GM12878 (cell line): ENCODE measurements around the gene LEUTX.

ENCODE experiments used
- CHD2 ChIP-seq: IDR thresholded peaks from 2 replicates; pipeline ENCODE4 v1.6.1; 2011; ENCODE audit warnings: low read depth, low read length, improper control_type of control experiment, borderline replicate concordance
- E2F4 ChIP-seq: IDR thresholded peaks from 2 replicates; pipeline ENCODE4 v1.6.1; 2012; ENCODE audit warnings: low read depth, low read length, improper control_type of control experiment
- EED ChIP-seq: sonication (generic); IDR thresholded peaks from 2 replicates; pipeline ENCODE4 v1.6.1; 2016; ENCODE audit warnings: antibody characterized with exemption, low read depth
- EZH2 ChIP-seq: IDR thresholded peaks from 2 replicates; pipeline ENCODE4 v1.6.1; 2012; ENCODE audit warnings: low read depth, mild to moderate bottlenecking, control low read depth, inconsistent platforms, low read length, borderline replicate concordance; ENCODE audit not compliant: control insufficient read depth
- FOS ChIP-seq: IDR thresholded peaks from 3 replicates; pipeline ENCODE4 v1.6.1; 2011; ENCODE audit warnings: borderline replicate concordance; ENCODE audit not compliant: insufficient read length; ENCODE audit errors: extremely low read depth
- FOXM1 ChIP-seq: IDR thresholded peaks from 2 replicates; pipeline ENCODE4 v1.6.1; 2012; ENCODE audit warnings: low read depth, mild to moderate bottlenecking, inconsistent platforms, low read length, moderate library complexity
- KDM1A ChIP-seq: fragments of 200-600 bp; sonication (generic); IDR thresholded peaks from 2 replicates; pipeline ENCODE4 v1.6.1; 2016; ENCODE audit warnings: borderline replicate concordance
- RAD21 ChIP-seq: IDR thresholded peaks from 2 replicates; pipeline ENCODE4 v1.6.1; 2011; ENCODE audit warnings: mild to moderate bottlenecking, low read depth, low read length, moderate library complexity; ENCODE audit not compliant: insufficient read depth
- SP1 ChIP-seq: IDR thresholded peaks from one replicate; pipeline ENCODE4 v1.6.1; 2011; ENCODE audit warnings: low read depth, low read length
- SUZ12 ChIP-seq: fragments of 200-600 bp; sonication (generic); IDR thresholded peaks from one replicate; pipeline ENCODE4 v1.6.1; 2018; ENCODE audit warnings: antibody characterized with exemption, mild to moderate bottlenecking; ENCODE audit not compliant: unreplicated experiment
- TARDBP ChIP-seq: IDR thresholded peaks from 2 replicates; pipeline ENCODE4 v1.6.1; 2016; ENCODE audit warnings: borderline replicate concordance
- YBX1 ChIP-seq: fragments of 450-650 bp; IDR thresholded peaks from 2 replicates; pipeline ENCODE4 v1.6.1; 2016; ENCODE audit warnings: antibody characterized with exemption

DNA sequence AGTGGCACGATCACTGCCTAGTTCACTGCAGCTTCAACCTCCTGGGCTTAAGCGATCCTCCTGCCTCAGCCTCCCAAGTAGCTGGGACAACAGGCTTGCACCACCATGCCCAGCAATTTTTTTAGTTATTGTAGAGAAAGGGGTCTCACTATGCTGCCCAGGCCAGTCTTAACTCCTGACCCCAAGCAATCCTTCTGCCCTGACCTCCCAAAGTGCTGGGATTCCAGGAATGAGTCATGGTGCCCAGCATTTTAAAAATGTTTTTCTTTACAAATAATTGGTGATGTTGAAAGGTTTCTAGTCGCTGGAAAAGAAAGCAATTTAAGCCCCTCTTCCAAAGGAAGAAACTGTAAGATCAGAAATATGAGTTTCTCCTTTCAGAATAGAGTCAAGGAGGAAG lies 35.9 kb downstream of the LEUTX start:
- TF ChIP-seq RAD21, result no peak
- TF ChIP-seq TARDBP, result no peak
- no peak for TF ChIP-seq SP1
- TF ChIP-seq SUZ12, result no peak
- TF ChIP-seq KDM1A, result no peak
- no peak for TF ChIP-seq EZH2
- no peak for TF ChIP-seq EED
- no peak for TF ChIP-seq FOXM1
- no peak for TF ChIP-seq CHD2
- TF ChIP-seq YBX1, result no peak
- TF ChIP-seq FOS, result no peak
- TF ChIP-seq E2F4, result no peak
